Left kidney (tissue), 2 donors: ENCODE data around the gene USP4. TPM values are rescaled to one million over a fixed set of nuclear protein-coding genes. Genes with fewer than 3 reads are reported as not detected.
"Not testable (repeated sequence)": the region's sequence is repeated elsewhere in the genome, so short reads cannot be mapped to it uniquely, and the experiment has no call there.

ENCODE experiments used
- DNase-seq: peaks from one replicate; pipeline ENCODE4 v3.0.0-alpha.2; 2013
- polyA plus RNA-seq: library from polyadenylated mRNA; unstranded; fragments of 120-200 nt; gene quantifications from one replicate; pipeline ENCODE4 v1.2.1, GENCODE V29; 2013; ENCODE audit not compliant: insufficient read length

Gene USP4
- polyA plus RNA-seq, 1 donor, result 81.0 TPM

GRCh38 chr3:49255112-49255511 is 84.7 kb downstream of the USP4 start:
- no peak for DNase-seq

- no peak for DNase-seq
Observed at GRCh38 chr3:49253512-49253911, 86.3 kb downstream of the USP4 start.

GRCh38 chr3:49248840-49249227 is 91.0 kb downstream of the USP4 start:
- no peak for DNase-seq

DNA sequence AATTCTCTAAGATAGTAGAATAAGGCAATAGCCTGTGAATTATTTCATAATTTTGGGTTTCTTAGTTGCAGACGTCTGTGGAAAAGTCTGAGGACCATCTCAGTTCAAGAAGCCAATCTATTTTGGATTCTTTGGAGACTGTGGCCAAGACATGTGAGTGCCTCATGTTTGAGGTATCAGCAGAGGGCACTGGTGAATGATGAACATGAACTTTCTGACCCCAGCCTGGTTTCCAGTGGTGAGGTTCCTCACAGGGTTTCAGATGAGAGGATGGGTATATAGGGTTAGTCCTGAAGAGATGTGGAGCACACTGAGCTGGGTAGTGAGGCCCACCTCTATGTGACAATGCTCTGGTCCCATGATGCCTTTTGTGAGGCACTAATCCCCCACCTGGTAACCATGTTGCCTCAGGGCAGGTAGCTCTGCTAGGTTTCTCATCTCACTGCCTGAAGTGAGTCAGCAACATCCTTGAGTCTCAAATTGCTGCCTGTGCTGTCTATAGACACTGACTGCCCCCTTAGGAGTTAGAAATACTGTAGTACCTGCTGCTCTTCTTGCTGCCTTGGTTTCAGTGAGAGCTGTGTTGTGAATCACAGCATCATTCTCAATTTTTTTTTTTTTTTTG is 95.2 kb downstream of the USP4 start:
- DNase-seq, result no peak

DNA sequence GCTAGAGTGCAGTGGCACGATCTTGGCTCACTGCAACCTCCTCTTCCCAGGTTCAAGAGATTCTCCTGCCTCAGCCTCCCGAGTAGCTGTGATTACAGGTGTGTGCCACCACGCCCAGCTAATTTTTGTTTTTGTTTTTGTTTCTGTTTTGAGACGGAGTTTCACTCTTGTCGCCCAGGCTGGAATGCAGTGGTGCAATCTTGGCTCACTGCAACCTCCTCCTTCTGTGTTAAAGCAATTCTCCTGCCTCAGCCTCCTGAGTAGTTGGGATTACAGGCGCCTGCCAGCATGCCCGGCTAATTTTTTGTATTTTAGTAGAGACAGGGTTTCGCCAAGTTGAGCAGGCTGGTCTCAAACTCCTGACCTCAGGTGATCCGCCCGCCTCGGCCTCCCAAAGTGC is 99.8 kb downstream of the USP4 start:
- not testable (repeated sequence) for DNase-seq

GRCh38 chr3:49238274-49239127 is 101.4 kb downstream of the USP4 start:
- DNase-seq, result no peak

- no peak for DNase-seq
Observed at GRCh38 chr3:49237344-49237743, 102.5 kb downstream of the USP4 start.

GRCh38 chr3:49236226-49236625 is 103.6 kb downstream of the USP4 start:
- no peak for DNase-seq

DNA sequence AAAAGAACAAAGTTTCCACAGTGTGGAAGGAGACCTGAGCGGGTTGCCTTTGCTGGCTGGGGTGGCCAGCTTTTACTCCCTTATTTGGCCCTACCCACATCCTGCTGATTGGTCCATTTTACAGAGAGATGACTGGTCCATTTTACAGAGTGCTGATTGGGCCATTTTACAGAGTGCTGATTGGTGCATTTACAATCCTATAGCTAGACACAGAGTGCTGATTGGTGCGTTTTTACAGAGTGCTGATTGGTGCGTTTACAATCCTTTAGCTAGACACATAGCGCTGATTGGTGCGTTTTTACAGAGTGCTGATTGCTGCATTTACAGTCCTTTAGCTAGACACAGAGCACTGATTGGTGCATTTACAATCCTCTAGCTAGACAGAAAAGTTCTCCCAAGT is 111.0 kb downstream of the USP4 start:
- not testable (repeated sequence) for DNase-seq

Other genes with a start within 250 kb of the USP4 start
- gene QRICH1, start 246.0 kb downstream of the USP4 start, polyA plus RNA-seq, result 97.6 TPM
- gene QARS1, start 235.3 kb downstream of the USP4 start, polyA plus RNA-seq, result 315 TPM
- gene USP19, start 219.2 kb downstream of the USP4 start, polyA plus RNA-seq, result 56.3 TPM
- 435 TPM for gene LAMB2, start 207.0 kb downstream of the USP4 start, polyA plus RNA-seq
- gene CCDC71, start 173.7 kb downstream of the USP4 start, polyA plus RNA-seq, result 21.0 TPM
- gene KLHDC8B, start 168.5 kb downstream of the USP4 start, polyA plus RNA-seq, result 41.1 TPM
- 13.1 TPM for gene C3orf62, start 62.8 kb downstream of the USP4 start, polyA plus RNA-seq
- gene GPX1, start 18.3 kb upstream of the USP4 start, polyA plus RNA-seq, result 84.1 TPM
- gene RHOA, start 71.9 kb upstream of the USP4 start, polyA plus RNA-seq, result 511 TPM
- gene TCTA, start 72.4 kb upstream of the USP4 start, polyA plus RNA-seq, result 31.7 TPM
- 41.2 TPM for gene AMT, start 82.4 kb upstream of the USP4 start, polyA plus RNA-seq
- gene NICN1, start 89.3 kb upstream of the USP4 start, polyA plus RNA-seq, result 22.1 TPM
- gene DAG1, start 130.2 kb upstream of the USP4 start, polyA plus RNA-seq, result 104 TPM
- 1.7 TPM for gene BSN, start 214.4 kb upstream of the USP4 start, polyA plus RNA-seq